ENCODE results near the gene GET4.

GET4 gene

GRCh38 chr7:856444-857095, 19.8 kb upstream of the GET4 start:
- H3K36me3 ChIP-seq (ENCODE audit: insufficient read depth, insufficient read length, low read length) = peaks cover 98% of the 10 kb centered on the region

GRCh38 chr7:857661-858060, 18.7 kb upstream of the GET4 start:
- Histone ChIP-seq H3K9me3 (ENCODE audit: insufficient read depth, low read length) (no peaks in the 10 kb centered on the region), H3K4me1 (ENCODE audit: insufficient read depth, insufficient read length) (no peaks in the 10 kb centered on the region), H3K9ac (ENCODE audit: insufficient read length, low read depth) (no peak overlapping the region), H3K27me3 (ENCODE audit: insufficient read depth, insufficient read length) (no peaks in the 10 kb centered on the region), H3K36me3 (ENCODE audit: insufficient read depth, insufficient read length, low read length) (peaks cover 98% of the 10 kb centered on the region), H3K4me3 (ENCODE audit: insufficient read length, low read depth) (no peak overlapping the region)
- no peak for DNase-seq (ENCODE audit: low read depth, low spot score)
- TF ChIP-seq YY1 (IDR thresholded peaks at IDR 0.05; ENCODE audit: insufficient read depth, insufficient read length) (no peak), ZNF274 (IDR thresholded peaks at IDR 0.05; ENCODE audit: low read depth, low read length) (no peak), SUZ12 (IDR thresholded peaks at IDR 0.05; ENCODE audit: extremely low read depth, insufficient read depth, insufficient read length) (no peak)

More at GRCh38 chr7:856444-857095, 19.8 kb upstream of the GET4 start:
- Histone ChIP-seq H3K9me3 (ENCODE audit: insufficient read depth, low read length) (no peaks in the 10 kb centered on the region), H3K27me3 (ENCODE audit: insufficient read depth, insufficient read length) (no peaks in the 10 kb centered on the region), H3K9ac (ENCODE audit: insufficient read length, low read depth) (no peak overlapping the region), H3K4me1 (ENCODE audit: insufficient read depth, insufficient read length) (no peaks in the 10 kb centered on the region), H3K4me3 (ENCODE audit: insufficient read length, low read depth) (no peak overlapping the region)
- no peak for DNase-seq (ENCODE audit: low read depth, low spot score)
- TF ChIP-seq SUZ12 (IDR thresholded peaks at IDR 0.05; ENCODE audit: extremely low read depth, insufficient read depth, insufficient read length) (no peak), ZNF274 (IDR thresholded peaks at IDR 0.05; ENCODE audit: low read depth, low read length) (no peak), YY1 (IDR thresholded peaks at IDR 0.05; ENCODE audit: insufficient read depth, insufficient read length) (no peak)

GRCh38 chr7:859359-860030, 16.9 kb upstream of the GET4 start:
- TF ChIP-seq SUZ12 (IDR thresholded peaks at IDR 0.05; ENCODE audit: extremely low read depth, insufficient read depth, insufficient read length) = no peak
- TF ChIP-seq ZNF274 (IDR thresholded peaks at IDR 0.05; ENCODE audit: low read depth, low read length) = no peak
- TF ChIP-seq YY1 (IDR thresholded peaks at IDR 0.05; ENCODE audit: insufficient read depth, insufficient read length) = no peak
- H3K27me3 ChIP-seq (ENCODE audit: insufficient read depth, insufficient read length) = no peaks in the 10 kb centered on the region
- no peak overlapping the region for H3K9ac ChIP-seq (ENCODE audit: insufficient read length, low read depth)
- H3K9me3 ChIP-seq (ENCODE audit: insufficient read depth, low read length) = no peaks in the 10 kb centered on the region
- no peak for DNase-seq (ENCODE audit: low read depth, low spot score)
- H3K36me3 ChIP-seq (ENCODE audit: insufficient read depth, insufficient read length, low read length) = peaks cover 95% of the 10 kb centered on the region
- H3K4me3 ChIP-seq (ENCODE audit: insufficient read length, low read depth) = no peak overlapping the region
- no peaks in the 10 kb centered on the region for H3K4me1 ChIP-seq (ENCODE audit: insufficient read depth, insufficient read length)

GRCh38 chr7:860149-860548, 16.2 kb upstream of the GET4 start:
- Histone ChIP-seq H3K27me3 (ENCODE audit: insufficient read depth, insufficient read length) (no peaks in the 10 kb centered on the region), H3K9ac (ENCODE audit: insufficient read length, low read depth) (no peak overlapping the region), H3K4me1 (ENCODE audit: insufficient read depth, insufficient read length) (no peaks in the 10 kb centered on the region), H3K36me3 (ENCODE audit: insufficient read depth, insufficient read length, low read length) (peaks cover 94% of the 10 kb centered on the region), H3K9me3 (ENCODE audit: insufficient read depth, low read length) (no peaks in the 10 kb centered on the region), H3K4me3 (ENCODE audit: insufficient read length, low read depth) (no peak overlapping the region)
- TF ChIP-seq YY1 (IDR thresholded peaks at IDR 0.05; ENCODE audit: insufficient read depth, insufficient read length) (no peak), SUZ12 (IDR thresholded peaks at IDR 0.05; ENCODE audit: extremely low read depth, insufficient read depth, insufficient read length) (no peak), ZNF274 (IDR thresholded peaks at IDR 0.05; ENCODE audit: low read depth, low read length) (no peak)
- no peak for DNase-seq (ENCODE audit: low read depth, low spot score)

- no peaks in the 10 kb centered on the region for H3K9me3 ChIP-seq (ENCODE audit: insufficient read depth, low read length)
- H3K36me3 ChIP-seq (ENCODE audit: insufficient read depth, insufficient read length, low read length) = peaks cover 94% of the 10 kb centered on the region
- H3K4me1 ChIP-seq (ENCODE audit: insufficient read depth, insufficient read length) = no peaks in the 10 kb centered on the region
- no peak overlapping the region for H3K4me3 ChIP-seq (ENCODE audit: insufficient read length, low read depth)
- TF ChIP-seq ZNF274 (IDR thresholded peaks at IDR 0.05; ENCODE audit: low read depth, low read length) = no peak
- no peak for TF ChIP-seq YY1 (IDR thresholded peaks at IDR 0.05; ENCODE audit: insufficient read depth, insufficient read length)
- no peak for TF ChIP-seq SUZ12 (IDR thresholded peaks at IDR 0.05; ENCODE audit: extremely low read depth, insufficient read depth, insufficient read length)
- DNase-seq (ENCODE audit: low read depth, low spot score) = no peak
- H3K27me3 ChIP-seq (ENCODE audit: insufficient read depth, insufficient read length) = no peaks in the 10 kb centered on the region
- H3K9ac ChIP-seq (ENCODE audit: insufficient read length, low read depth) = no peak overlapping the region
These were observed 15.1 kb upstream of the GET4 start for GRCh38 chr7:861222-861621.

GRCh38 chr7:862157-862556, 14.2 kb upstream of the GET4 start:
- Histone ChIP-seq H3K4me1 (ENCODE audit: insufficient read depth, insufficient read length) (no peaks in the 10 kb centered on the region), H3K4me3 (ENCODE audit: insufficient read length, low read depth) (no peak overlapping the region), H3K9me3 (ENCODE audit: insufficient read depth, low read length) (no peaks in the 10 kb centered on the region), H3K27me3 (ENCODE audit: insufficient read depth, insufficient read length) (no peaks in the 10 kb centered on the region), H3K9ac (ENCODE audit: insufficient read length, low read depth) (no peak overlapping the region), H3K36me3 (ENCODE audit: insufficient read depth, insufficient read length, low read length) (peaks cover 91% of the 10 kb centered on the region)
- no peak for DNase-seq (ENCODE audit: low read depth, low spot score)
- TF ChIP-seq ZNF274 (IDR thresholded peaks at IDR 0.05; ENCODE audit: low read depth, low read length) (no peak), SUZ12 (IDR thresholded peaks at IDR 0.05; ENCODE audit: extremely low read depth, insufficient read depth, insufficient read length) (no peak), YY1 (IDR thresholded peaks at IDR 0.05; ENCODE audit: insufficient read depth, insufficient read length) (no peak)

GRCh38 chr7:863106-863505, 13.2 kb upstream of the GET4 start:
- Histone ChIP-seq H3K36me3 (ENCODE audit: insufficient read depth, insufficient read length, low read length) (peaks cover 91% of the 10 kb centered on the region), H3K4me3 (ENCODE audit: insufficient read length, low read depth) (no peak overlapping the region), H3K9me3 (ENCODE audit: insufficient read depth, low read length) (no peaks in the 10 kb centered on the region), H3K27me3 (ENCODE audit: insufficient read depth, insufficient read length) (no peaks in the 10 kb centered on the region), H3K9ac (ENCODE audit: insufficient read length, low read depth) (no peak overlapping the region), H3K4me1 (ENCODE audit: insufficient read depth, insufficient read length) (peaks cover 2% of the 10 kb centered on the region)
- TF ChIP-seq YY1 (IDR thresholded peaks at IDR 0.05; ENCODE audit: insufficient read depth, insufficient read length) (no peak), SUZ12 (IDR thresholded peaks at IDR 0.05; ENCODE audit: extremely low read depth, insufficient read depth, insufficient read length) (no peak), ZNF274 (IDR thresholded peaks at IDR 0.05; ENCODE audit: low read depth, low read length) (no peak)
- no peak for DNase-seq (ENCODE audit: low read depth, low spot score)
